ENCODE measurements around the gene ZBTB20. TPM values are rescaled to one million over a fixed set of nuclear protein-coding genes. Genes with fewer than 3 reads are reported as not detected.

ZBTB20 gene
- total RNA-seq, 2 donors from 2014 or later, result 112 to 120 TPM

GRCh38 chr3:114378760-114379159, 768.3 kb downstream of the ZBTB20 start:
- DNase-seq (ENCODE audit: low spot score) (no peak), ATAC-seq (ENCODE audit: insufficient number of reproducible peaks, low FRiP score, low read depth) (no peak)
- Histone ChIP-seq H3K27me3 (replicated peaks; ENCODE audit: insufficient read depth) (no peaks in the 10 kb centered on the region), H3K4me1 (ENCODE audit: control insufficient read depth in 1 of 2, low read depth in 2 of 2) (peaks cover 20 to 32% of the 10 kb centered on the region in 2 donors), H3K9me3 (no peaks in the 10 kb centered on the region), H3K27ac (no peak overlapping the region), H3K4me3 (no peak overlapping the region), H3K36me3 (no peaks in the 10 kb centered on the region)
- TF ChIP-seq, protein P1, sequence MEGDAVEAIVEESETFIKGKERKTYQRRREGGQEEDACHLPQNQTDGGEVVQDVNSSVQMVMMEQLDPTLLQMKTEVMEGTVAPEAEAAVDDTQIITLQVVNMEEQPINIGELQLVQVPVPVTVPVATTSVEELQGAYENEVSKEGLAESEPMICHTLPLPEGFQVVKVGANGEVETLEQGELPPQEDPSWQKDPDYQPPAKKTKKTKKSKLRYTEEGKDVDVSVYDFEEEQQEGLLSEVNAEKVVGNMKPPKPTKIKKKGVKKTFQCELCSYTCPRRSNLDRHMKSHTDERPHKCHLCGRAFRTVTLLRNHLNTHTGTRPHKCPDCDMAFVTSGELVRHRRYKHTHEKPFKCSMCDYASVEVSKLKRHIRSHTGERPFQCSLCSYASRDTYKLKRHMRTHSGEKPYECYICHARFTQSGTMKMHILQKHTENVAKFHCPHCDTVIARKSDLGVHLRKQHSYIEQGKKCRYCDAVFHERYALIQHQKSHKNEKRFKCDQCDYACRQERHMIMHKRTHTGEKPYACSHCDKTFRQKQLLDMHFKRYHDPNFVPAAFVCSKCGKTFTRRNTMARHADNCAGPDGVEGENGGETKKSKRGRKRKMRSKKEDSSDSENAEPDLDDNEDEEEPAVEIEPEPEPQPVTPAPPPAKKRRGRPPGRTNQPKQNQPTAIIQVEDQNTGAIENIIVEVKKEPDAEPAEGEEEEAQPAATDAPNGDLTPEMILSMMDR (IDR thresholded peaks at IDR 0.05), result no peak

GRCh38 chr3:114377426-114377825, 769.7 kb downstream of the ZBTB20 start:
- no peak overlapping the region for H3K27ac ChIP-seq

DNA sequence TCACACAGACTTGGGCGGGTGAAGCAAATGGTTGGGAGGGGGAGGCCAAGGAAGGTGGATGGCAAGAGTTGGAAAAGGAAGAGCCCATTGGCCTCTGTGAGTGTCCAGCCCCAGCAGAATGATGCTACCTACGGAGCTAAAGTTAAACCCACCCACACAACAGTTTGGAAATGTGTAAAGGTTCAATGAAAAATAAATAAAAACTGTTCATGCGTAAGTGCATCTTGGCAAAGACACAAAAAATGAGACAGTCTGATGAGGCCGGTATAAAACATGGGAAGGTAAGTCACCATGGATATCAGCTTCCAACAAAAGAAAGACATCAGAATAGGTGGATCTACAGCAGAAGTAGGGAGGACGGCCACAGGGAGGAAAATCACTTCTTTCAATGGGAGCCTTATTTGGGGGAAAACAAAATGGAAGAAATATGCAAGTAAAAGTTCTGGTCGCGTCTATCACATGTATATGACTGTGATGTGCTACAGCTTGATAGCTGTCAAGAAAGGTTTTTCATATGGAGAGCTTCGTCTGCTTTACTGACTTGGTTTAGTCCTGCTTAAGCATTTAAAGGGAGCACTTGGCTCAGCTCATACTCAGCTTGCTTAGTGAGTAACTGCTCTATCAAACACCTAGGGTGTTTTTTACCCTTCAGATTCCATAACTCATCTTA, 770.4 kb downstream of the ZBTB20 start:
- Histone ChIP-seq H3K27me3 (replicated peaks; ENCODE audit: insufficient read depth) (no peaks in the 10 kb centered on the region), H3K9me3 (no peaks in the 10 kb centered on the region), H3K4me1 (ENCODE audit: control insufficient read depth in 1 of 2, low read depth in 2 of 2) (peaks cover 20 to 28% of the 10 kb centered on the region in 2 donors), H3K27ac (no peak overlapping the region), H3K36me3 (no peaks in the 10 kb centered on the region), H3K4me3 (no peak overlapping the region)
- DNase-seq (ENCODE audit: low spot score) (no peak), ATAC-seq (ENCODE audit: insufficient number of reproducible peaks, low FRiP score, low read depth) (no peak)
- TF ChIP-seq, protein P1 (IDR thresholded peaks at IDR 0.05), result no peak

More at GRCh38 chr3:114377426-114377825, 769.7 kb downstream of the ZBTB20 start:
- no peaks in the 10 kb centered on the region for H3K27me3 ChIP-seq (replicated peaks; ENCODE audit: insufficient read depth)
- DNase-seq (ENCODE audit: low spot score), result no peak
- no peak for ATAC-seq (ENCODE audit: insufficient number of reproducible peaks, low FRiP score, low read depth)
- H3K4me1 ChIP-seq (ENCODE audit: control insufficient read depth in 1 of 2, low read depth in 2 of 2), result peaks cover 20 to 28% of the 10 kb centered on the region in 2 donors
- H3K36me3 ChIP-seq, result no peaks in the 10 kb centered on the region
- no peaks in the 10 kb centered on the region for H3K9me3 ChIP-seq
- no peak overlapping the region for H3K4me3 ChIP-seq
- TF ChIP-seq, protein P1 (IDR thresholded peaks at IDR 0.05), result no peak

DNA sequence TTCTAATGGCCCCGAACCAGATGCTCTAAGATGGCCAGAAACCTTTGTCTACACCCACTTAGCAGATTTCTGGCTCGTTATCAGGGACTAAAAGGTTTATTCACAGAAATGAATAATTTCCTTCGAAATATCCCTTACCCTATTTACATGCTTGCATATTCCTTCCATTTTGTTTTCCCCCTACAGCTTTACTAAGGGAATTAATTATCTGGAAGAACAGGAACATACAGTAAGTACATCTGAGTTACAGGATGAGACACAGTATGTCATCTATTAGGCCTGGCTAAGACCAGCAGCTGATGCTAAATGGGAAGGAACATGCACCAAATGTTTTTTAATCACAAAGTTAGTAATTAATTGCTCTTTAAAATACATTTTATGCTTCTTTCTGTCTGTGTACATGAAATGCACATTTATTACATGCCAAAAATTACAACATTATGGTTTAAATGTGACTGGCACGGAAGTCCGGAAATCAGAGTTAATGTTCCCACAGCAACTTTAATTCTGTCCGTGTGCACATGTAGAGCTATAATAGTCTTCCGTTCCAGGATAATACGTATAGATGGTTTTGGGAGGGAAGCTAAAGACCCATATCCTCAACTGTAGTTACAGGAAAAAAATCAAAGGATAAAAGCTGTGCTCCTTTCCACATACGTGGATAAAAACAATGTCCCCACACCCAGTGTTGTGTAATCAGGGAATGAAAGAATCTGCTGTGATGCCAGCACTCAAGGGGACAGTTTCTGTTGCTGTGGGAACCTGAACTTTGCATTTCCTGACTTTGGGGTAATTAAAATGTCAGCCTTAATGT, 771.3 kb downstream of the ZBTB20 start:
- ATAC-seq (ENCODE audit: insufficient number of reproducible peaks, low FRiP score, low read depth) (no peak), DNase-seq (ENCODE audit: low spot score) (no peak)
- H3K9me3 ChIP-seq, result no peaks in the 10 kb centered on the region
- H3K4me1 ChIP-seq (ENCODE audit: control insufficient read depth in 1 of 2, low read depth in 2 of 2), result peaks cover 16 to 26% of the 10 kb centered on the region in 2 donors
- TF ChIP-seq, protein P1 (IDR thresholded peaks at IDR 0.05), result no peak
- no peak overlapping the region for H3K27ac ChIP-seq
- H3K27me3 ChIP-seq (replicated peaks; ENCODE audit: insufficient read depth), result no peaks in the 10 kb centered on the region
- H3K36me3 ChIP-seq, result no peaks in the 10 kb centered on the region
- H3K4me3 ChIP-seq, result no peak overlapping the region

GRCh38 chr3:114374433-114374990, 772.6 kb downstream of the ZBTB20 start:
- H3K27ac ChIP-seq, result no peak overlapping the region
- TF ChIP-seq, protein P1 (IDR thresholded peaks at IDR 0.05), result no peak
- H3K9me3 ChIP-seq, result no peaks in the 10 kb centered on the region

More at GRCh38 chr3:114374433-114374990, 772.6 kb downstream of the ZBTB20 start:
- DNase-seq (ENCODE audit: low spot score), result no peak
- H3K27me3 ChIP-seq (replicated peaks; ENCODE audit: insufficient read depth), result no peaks in the 10 kb centered on the region
- H3K36me3 ChIP-seq, result no peaks in the 10 kb centered on the region
- no peak overlapping the region for H3K4me3 ChIP-seq
- peaks cover 5 to 13% of the 10 kb centered on the region in 2 donors for H3K4me1 ChIP-seq (ENCODE audit: control insufficient read depth in 1 of 2, low read depth in 2 of 2)
- ATAC-seq (ENCODE audit: insufficient number of reproducible peaks, low FRiP score, low read depth), result no peak
